Measurements from ENCODE around the gene RPL7L1. TPM values are rescaled to one million over a fixed set of nuclear protein-coding genes. Genes with fewer than 3 reads are reported as not detected.

The RPL7L1 gene
- total and polyA plus RNA-seq, 2 of the 4 experiments (the other 2 are of a cell fraction): 43.0 to 112 TPM

- WGBS, 2 experiments (ENCODE audit: extremely low coverage in 2 of 2, insufficient read length in 1 of 2): 95% methylated on average over 8 of the region's 10 CpGs; no CpG with 5 or more reads in 1 of the 2 experiments
- Histone ChIP-seq H2BK5ac (ENCODE audit: low read depth, low read length, poor library complexity, severe bottlenecking) (no peak overlapping the region), H2AK5ac (ENCODE audit: low read depth, low read length) (no peak overlapping the region), H3K4me1 (ENCODE audit: control insufficient read depth, insufficient read depth, low read length) (peaks cover 3% of the 10 kb centered on the region; the same call in 1 of the 2 replicates), H2BK15ac (ENCODE audit: low read depth, low read length) (no peak overlapping the region), H3K4ac (ENCODE audit: low read depth, low read length) (no peak overlapping the region), H2BK20ac (ENCODE audit: low read depth, low read length) (no peak overlapping the region), H3K4me3 (ENCODE audit: insufficient read depth, low read depth, low read length) (no peak overlapping the region), H3K14ac (replicated peaks; ENCODE audit: low read depth, low read length) (no peak overlapping the region), H3K9me3 (ENCODE audit: control insufficient read depth, insufficient read depth, low read length) (no peaks in the 10 kb centered on the region), H3K23ac (ENCODE audit: low read depth, low read length) (no peak overlapping the region), H3K4me2 (ENCODE audit: low read depth, low read length) (no peak overlapping the region), H4K91ac (ENCODE audit: insufficient read depth, low read depth, low read length) (no peak overlapping the region), H2AK9ac (replicated peaks; ENCODE audit: low read depth, low read length, poor library complexity) (peak overlapping the region; percentile 24), H3K9ac (ENCODE audit: low read depth, low read length) (no peak overlapping the region), H3K56ac (ENCODE audit: extremely low read depth, insufficient read depth, low read length) (no peak overlapping the region), H2BK120ac (ENCODE audit: low read depth, low read length) (no peak overlapping the region), H3K9me1 (ENCODE audit: insufficient read depth, low read length) (no peaks in the 10 kb centered on the region), H4K5ac (ENCODE audit: low read depth, low read length) (no peak overlapping the region), H4K20me1 (ENCODE audit: insufficient read depth, low read length) (no peaks in the 10 kb centered on the region), H3K36me3 (ENCODE audit: control insufficient read depth, insufficient read depth, low read length) (no peaks in the 10 kb centered on the region), H3K27ac (ENCODE audit: insufficient read depth, low read length) (no peak overlapping the region), H2AFZ (replicated peaks; ENCODE audit: low read length, poor library complexity) (no peak overlapping the region), H3K18ac (ENCODE audit: low read depth, low read length) (no peak overlapping the region), H3K27me3 (ENCODE audit: control insufficient read depth, insufficient read depth, low read length) (0 out of 2 replicates have a peak, but pooled peaks cover 2% of the 10 kb centered on the region), H4K8ac (ENCODE audit: low read depth in 2 of 2, low read length in 2 of 2) (no peak overlapping the region), H3K79me1 (ENCODE audit: low read depth in 1 of 2, low read length in 2 of 2) (no peaks in the 10 kb centered on the region)
- in situ Hi-C loops (cut with MboI; ENCODE audit: low sequenced_read_pairs) (loop anchor here (10.0 kb wide), 1 partner anchor 240 kb away; no protein-coding TSS in a partner anchor), dilution Hi-C loops (cut with HindIII; ENCODE audit: low sequenced_read_pairs, unreplicated experiment) (no loop called here), intact Hi-C loops (cut with micrococcal nuclease) (loop anchor here (5.0 to 10.0 kb wide), 2 partner anchors 73 to 430 kb away; partner anchors contain the start of gene PEX6)
- DNase-seq (no peak), ATAC-seq (ENCODE audit: low read depth) (no peak)
- TF ChIP-seq CTCF (conservative IDR thresholded peaks at IDR 0.05; ENCODE audit: low read depth, low read length) (no peak), MXI1 (IDR thresholded peaks at IDR 0.05; ENCODE audit: borderline replicate concordance, low read depth, low read length) (no peak), RFX5 (IDR thresholded peaks at IDR 0.05; ENCODE audit: low read depth, low read length) (no peak)
- no TSS peak for BruUV-seq (replicated peaks)
- CTCF ChIA-PET: no interaction called here
- POLR2A ChIA-PET (ENCODE audit: unreplicated experiment): no interaction called here
These were observed 25.1 kb downstream of the RPL7L1 start for GRCh38 chr6:42904467-42904866.
